Activated CD8-positive, alpha-beta T cell treated with anti-CD3 and anti-CD28 coated beads for 36 hours (primary cell): ENCODE data around the gene C1orf167. TPM values are rescaled to one million over a fixed set of nuclear protein-coding genes. Genes with fewer than 3 reads are reported as not detected.
A peak's percentile ranks its signal among the peaks of the same experiment; 100 is the strongest.

Experiments
- ATAC-seq: fragments of 200-7000 bp; cut with Tn5 transposase; one replicate; pipeline ENCODE4 v1.10.0; 2021; ENCODE audit warnings: mild to moderate bottlenecking, moderate library complexity
- CTCF ChIA-PET: fragments of 350-600 bp; sonication (Branson Sonifier 250); formaldehyde crosslinking; loops from one replicate; lab custom pipeline; 2021; ENCODE audit warnings: antibody characterized with exemption; lab: Charles Lee
- POLR2A ChIA-PET: fragments of 350-600 bp; sonication (Branson Sonifier 250); formaldehyde crosslinking; loops from one replicate; lab custom pipeline; 2021; ENCODE audit warnings: antibody characterized with exemption; lab: Charles Lee
- DNase-seq: peaks from one replicate; pipeline ENCODE4 v3.0.0-alpha.2; 2020
- H3K27ac Mint-ChIP-seq: one replicate; pipeline ENCODE4 v1.8.0; 2021; ENCODE audit warnings: mild to moderate bottlenecking, mixed read lengths
- H3K27me3 Mint-ChIP-seq: one replicate; pipeline ENCODE4 v1.8.0; 2021; ENCODE audit warnings: mixed read lengths
- H3K36me3 Mint-ChIP-seq: one replicate; pipeline ENCODE4 v1.8.0; 2021; ENCODE audit warnings: low read depth, mixed read lengths
- H3K4me1 Mint-ChIP-seq: one replicate; pipeline ENCODE4 v1.8.0; 2021; ENCODE audit warnings: low read depth, mixed read lengths
- H3K4me3 Mint-ChIP-seq: one replicate; pipeline ENCODE4 v1.8.0; 2021; ENCODE audit warnings: mild to moderate bottlenecking, moderate library complexity, mixed read lengths
- H3K9me3 Mint-ChIP-seq: one replicate; pipeline ENCODE4 v1.8.0; 2021; ENCODE audit warnings: mixed read lengths
- CTCF ChIP-seq: fragments of 200-600 bp; IDR thresholded peaks from one replicate; pipeline ENCODE4 v1.8.0; 2022; ENCODE audit warnings: antibody characterized with exemption, mild to moderate bottlenecking
- intact Hi-C: fragments of 100-400 bp; cut with micrococcal nuclease; formaldehyde crosslinking; loops from one replicate; pipeline ENCODE4 v1.10.0; 2022
- total RNA-seq, 2 experiments: library from RNA; stranded (reverse); gene quantifications; one replicate each; pipeline ENCODE4 v1.2.3, GENCODE V29; 2021

C1orf167 gene
- total RNA-seq, 2 experiments from 2014 or later, result not detected

- ChIA-PET POLR2A (interaction anchor here (0.9 to 1.4 kb wide), 2 partner anchors 12 to 159 kb away, joined by 4 read pairs; partner anchors contain the start of gene AGTRAP), CTCF (interaction anchor here (0.6 to 2.2 kb wide), 5 partner anchors 11 to 99 kb away, joined by 3 to 9 read pairs (median 7); partner anchors contain the start of gene FBXO6)
- no peaks in the 10 kb centered on the region for H3K27me3 Mint-ChIP-seq
- no peak for TF ChIP-seq CTCF
- peak; percentile 64 for ATAC-seq
- DNase-seq, result peak; percentile 20
- no peaks in the 10 kb centered on the region for H3K9me3 Mint-ChIP-seq
- no peak overlapping the region for H3K4me3 Mint-ChIP-seq
- peaks cover 2% of the 10 kb centered on the region for H3K36me3 Mint-ChIP-seq
- peak overlapping the region; percentile 6 for H3K27ac Mint-ChIP-seq
- peaks cover 7% of the 10 kb centered on the region for H3K4me1 Mint-ChIP-seq
- intact Hi-C loops, result no loop called here
Observed at GRCh38 chr1:11748294-11749202, 13.4 kb upstream of the C1orf167 start.

GRCh38 chr1:11749203-11749689, 12.7 kb upstream of the C1orf167 start:
- Mint-ChIP-seq H3K27me3 (no peaks in the 10 kb centered on the region), H3K4me3 (no peak overlapping the region), H3K4me1 (peaks cover 7% of the 10 kb centered on the region), H3K9me3 (no peaks in the 10 kb centered on the region), H3K36me3 (peaks cover 2% of the 10 kb centered on the region), H3K27ac (peak overlapping the region; percentile 6)
- TF ChIP-seq CTCF, result peak; percentile 52
- DNase-seq, result peak; percentile 77
- POLR2A ChIA-PET, result interaction anchor here (0.5 to 1.4 kb wide), 3 partner anchors 13 to 159 kb away, joined by 3 to 4 read pairs (median 4); partner anchors contain the start of gene AGTRAP
- CTCF ChIA-PET, result interaction anchor here (0.6 to 2.2 kb wide), 7 partner anchors 12 to 99 kb away, joined by 3 to 9 read pairs (median 4); partner anchors contain the start of gene FBXO6
- ATAC-seq, result peak; percentile 99
- intact Hi-C loops, result no loop called here

GRCh38 chr1:11749996-11750395, 12.0 kb upstream of the C1orf167 start:
- Mint-ChIP-seq H3K4me3 (no peak overlapping the region), H3K27ac (no peak overlapping the region), H3K36me3 (peaks cover 2% of the 10 kb centered on the region), H3K4me1 (peaks cover 7% of the 10 kb centered on the region), H3K9me3 (no peaks in the 10 kb centered on the region), H3K27me3 (no peaks in the 10 kb centered on the region)
- intact Hi-C loops, result no loop called here
- CTCF ChIA-PET, result interaction anchor here (0.9 to 2.2 kb wide), 6 partner anchors 15 to 100 kb away, joined by 3 to 9 read pairs (median 6); partner anchors contain the start of gene FBXO6
- no peak for DNase-seq
- no peak for ATAC-seq
- POLR2A ChIA-PET, result interaction anchor here (0.5 to 1.4 kb wide), 3 partner anchors 14 to 159 kb away, joined by 3 to 4 read pairs (median 3); partner anchors contain the start of gene AGTRAP
- no peak for TF ChIP-seq CTCF

GRCh38 chr1:11751087-11751486, 10.9 kb upstream of the C1orf167 start:
- Mint-ChIP-seq H3K4me1 (peaks cover 7% of the 10 kb centered on the region), H3K9me3 (no peaks in the 10 kb centered on the region), H3K4me3 (no peak overlapping the region), H3K36me3 (no peaks in the 10 kb centered on the region), H3K27ac (no peak overlapping the region), H3K27me3 (no peaks in the 10 kb centered on the region)
- intact Hi-C loops, result no loop called here
- ChIA-PET CTCF (interaction anchor here (0.9 kb wide), 1 partner anchor 105 kb away, joined by 3 read pairs; no protein-coding TSS in a partner anchor), POLR2A (no interaction called here)
- TF ChIP-seq CTCF, result no peak
- ATAC-seq (no peak), DNase-seq (no peak)
